ENCODE results near the gene CFAP46. TPM values are rescaled to one million over a fixed set of nuclear protein-coding genes. Genes with fewer than 3 reads are reported as not detected.

The CFAP46 gene
- total and polyA plus RNA-seq, 2 experiments from 2014 or later = 2.2 to 2.4 TPM

GRCh38 chr10:132789659-132790148 is 152.7 kb downstream of the CFAP46 start:
- no peak overlapping the region for H3K27ac ChIP-seq
- DNase-seq (ENCODE audit: low spot score) = no peak
- no peaks in the 10 kb centered on the region for H3K9me2 ChIP-seq (replicated peaks; ENCODE audit: insufficient read depth)
- TF ChIP-seq EZH2phosphoT487 (IDR thresholded peaks at IDR 0.05; ENCODE audit: low read depth, severe bottlenecking, unreplicated experiment) (no peak), CTCF (IDR thresholded peaks at IDR 0.05; ENCODE audit: poor library complexity) (no peak), EZH2 (IDR thresholded peaks at IDR 0.05; ENCODE audit: borderline replicate concordance) (no peak)
- no peaks in the 10 kb centered on the region for H3K79me2 ChIP-seq
- no peaks in the 10 kb centered on the region for H3K36me3 ChIP-seq (replicated peaks; ENCODE audit: insufficient read depth, low read depth)
- 87% methylated on average over 10 of the region's 15 CpGs for WGBS (ENCODE audit: low lambda C conversion rate, missing lambda C conversion rate)
- no peak overlapping the region for H2AFZ ChIP-seq
- peaks cover 59% of the 10 kb centered on the region for H3K27me3 ChIP-seq
- no peaks in the 10 kb centered on the region for H3K9me3 ChIP-seq (ENCODE audit: low read depth)
- no peak overlapping the region for H3K4me2 ChIP-seq
- no peak overlapping the region for H3K4me3 ChIP-seq
- H3K4me1 ChIP-seq (ENCODE audit: insufficient read depth) = peaks cover 24% of the 10 kb centered on the region
- H4K20me1 ChIP-seq (ENCODE audit: insufficient read depth, poor library complexity, severe bottlenecking) = peaks cover 7% of the 10 kb centered on the region

GRCh38 chr10:132788831-132789219 is 153.5 kb downstream of the CFAP46 start:
- Histone ChIP-seq H4K20me1 (ENCODE audit: insufficient read depth, poor library complexity, severe bottlenecking) (peaks cover 7% of the 10 kb centered on the region), H3K4me2 (peak overlapping the region; percentile 74), H3K36me3 (replicated peaks; ENCODE audit: insufficient read depth, low read depth) (no peaks in the 10 kb centered on the region), H2AFZ (no peak overlapping the region), H3K9me3 (ENCODE audit: low read depth) (no peaks in the 10 kb centered on the region), H3K27me3 (peaks cover 68% of the 10 kb centered on the region), H3K9me2 (replicated peaks; ENCODE audit: insufficient read depth) (no peaks in the 10 kb centered on the region), H3K4me1 (ENCODE audit: insufficient read depth) (peaks cover 29% of the 10 kb centered on the region), H3K79me2 (no peaks in the 10 kb centered on the region), H3K4me3 (no peak overlapping the region), H3K27ac (no peak overlapping the region)
- 8% methylated on average over 23 of the region's 30 CpGs for WGBS (ENCODE audit: low lambda C conversion rate, missing lambda C conversion rate)
- TF ChIP-seq CTCF (IDR thresholded peaks at IDR 0.05; ENCODE audit: poor library complexity) (no peak), EZH2 (IDR thresholded peaks at IDR 0.05; ENCODE audit: borderline replicate concordance) (peak; percentile 61), EZH2phosphoT487 (IDR thresholded peaks at IDR 0.05; ENCODE audit: low read depth, severe bottlenecking, unreplicated experiment) (no peak)
- no peak for DNase-seq (ENCODE audit: low spot score)

GRCh38 chr10:132788180-132788830 is 154.1 kb downstream of the CFAP46 start:
- no peak overlapping the region for H3K4me3 ChIP-seq
- TF ChIP-seq EZH2phosphoT487 (IDR thresholded peaks at IDR 0.05; ENCODE audit: low read depth, severe bottlenecking, unreplicated experiment) = peak; percentile 82
- peak; percentile 90 for TF ChIP-seq EZH2 (IDR thresholded peaks at IDR 0.05; ENCODE audit: borderline replicate concordance)
- TF ChIP-seq CTCF (IDR thresholded peaks at IDR 0.05; ENCODE audit: poor library complexity) = peak; percentile 30
- H2AFZ ChIP-seq = no peak overlapping the region
- peak overlapping the region; percentile 74 for H3K4me2 ChIP-seq
- H3K79me2 ChIP-seq = no peaks in the 10 kb centered on the region
- H4K20me1 ChIP-seq (ENCODE audit: insufficient read depth, poor library complexity, severe bottlenecking) = peaks cover 7% of the 10 kb centered on the region
- H3K27me3 ChIP-seq = peaks cover 73% of the 10 kb centered on the region
- H3K27ac ChIP-seq = no peak overlapping the region
- no peak for DNase-seq (ENCODE audit: low spot score)
- no peaks in the 10 kb centered on the region for H3K9me3 ChIP-seq (ENCODE audit: low read depth)
- no peaks in the 10 kb centered on the region for H3K36me3 ChIP-seq (replicated peaks; ENCODE audit: insufficient read depth, low read depth)
- 3% methylated on average over 51 of the region's 79 CpGs for WGBS (ENCODE audit: low lambda C conversion rate, missing lambda C conversion rate)
- no peaks in the 10 kb centered on the region for H3K9me2 ChIP-seq (replicated peaks; ENCODE audit: insufficient read depth)
- H3K4me1 ChIP-seq (ENCODE audit: insufficient read depth) = peaks cover 29% of the 10 kb centered on the region

All from hepatocyte (in vitro differentiated cells).